Calu3 (cell line): ENCODE results near the gene HIVEP3. TPM values are rescaled to one million over a fixed set of nuclear protein-coding genes. Genes with fewer than 3 reads are reported as not detected.
A peak's percentile ranks its signal among the peaks of the same experiment; 100 is the strongest.

ENCODE experiments used
- BruUV-seq: library from RNA; stranded (reverse); fragments of 400-500 nt; replicated peaks from 2 replicates; lab custom pipeline; 2021; lab: Mats Ljungman, UMichigan
- CTCF ChIA-PET: fragments of 300-600 bp; sonication (Branson Sonifier 250); formaldehyde crosslinking; loops from one replicate; lab custom pipeline; 2022; ENCODE audit warnings: antibody characterized with exemption; lab: Charles Lee
- DNase-seq: peaks from one replicate; pipeline ENCODE4 v3.0.0; 2022
- H3K27ac Mint-ChIP-seq: one replicate; pipeline ENCODE4 v1.8.0; 2022; ENCODE audit warnings: mixed read lengths; ENCODE audit not compliant: unreplicated experiment
- H3K27me3 Mint-ChIP-seq: one replicate; pipeline ENCODE4 v1.8.0; 2022; ENCODE audit warnings: mixed read lengths; ENCODE audit not compliant: unreplicated experiment
- H3K36me3 Mint-ChIP-seq: one replicate; pipeline ENCODE4 v1.8.0; 2022; ENCODE audit warnings: mild to moderate bottlenecking, moderate library complexity, mixed read lengths; ENCODE audit not compliant: insufficient read depth, unreplicated experiment
- H3K4me1 Mint-ChIP-seq: one replicate; pipeline ENCODE4 v1.8.0; 2022; ENCODE audit warnings: mild to moderate bottlenecking, low read depth, mixed read lengths; ENCODE audit not compliant: unreplicated experiment
- H3K4me3 Mint-ChIP-seq: one replicate; pipeline ENCODE4 v1.8.0; 2022; ENCODE audit warnings: mild to moderate bottlenecking, low read depth, moderate library complexity, mixed read lengths; ENCODE audit not compliant: unreplicated experiment
- H3K9me3 Mint-ChIP-seq: one replicate; pipeline ENCODE4 v1.8.0; 2022; ENCODE audit warnings: low read depth, mixed read lengths; ENCODE audit not compliant: unreplicated experiment
- CTCF ChIP-seq: fragments of 200-600 bp; IDR thresholded peaks from one replicate; pipeline ENCODE4 v1.8.0; 2022; ENCODE audit warnings: antibody characterized with exemption; ENCODE audit not compliant: unreplicated experiment
- intact Hi-C: fragments of 100-400 bp; cut with micrococcal nuclease; formaldehyde crosslinking; loops from one replicate; pipeline ENCODE4 v1.10.0; 2022; ENCODE audit not compliant: unreplicated experiment
- total RNA-seq: library from RNA; stranded (reverse); gene quantifications from 2 replicates; pipeline ENCODE4 v1.2.3, GENCODE V29; 2022

The HIVEP3 gene
- total RNA-seq, 1 experiment from 2014 or later, result 9.0 TPM

- H3K27me3 Mint-ChIP-seq, result no peaks in the 10 kb centered on the region
- peaks cover 26% of the 10 kb centered on the region for H3K4me1 Mint-ChIP-seq
- intact Hi-C loops, result no loop called here
- no peak for TF ChIP-seq CTCF
- no peak for DNase-seq
- CTCF ChIA-PET, result no interaction called here
- peaks cover 2% of the 10 kb centered on the region for H3K9me3 Mint-ChIP-seq
- H3K4me3 Mint-ChIP-seq, result no peak overlapping the region
- H3K36me3 Mint-ChIP-seq, result no peaks in the 10 kb centered on the region
- no peak overlapping the region for H3K27ac Mint-ChIP-seq
- BruUV-seq, result no TSS peak
Measured at GRCh38 chr1:41906943-41907342, 11.8 kb downstream of the HIVEP3 start.

GRCh38 chr1:41905093-41905675, 13.5 kb downstream of the HIVEP3 start:
- Mint-ChIP-seq H3K4me1 (peaks cover 38% of the 10 kb centered on the region), H3K36me3 (no peaks in the 10 kb centered on the region), H3K9me3 (peaks cover 2% of the 10 kb centered on the region), H3K27me3 (no peaks in the 10 kb centered on the region), H3K4me3 (no peak overlapping the region), H3K27ac (no peak overlapping the region)
- BruUV-seq, result no TSS peak
- intact Hi-C loops, result no loop called here
- no peak for DNase-seq
- TF ChIP-seq CTCF, result no peak
- CTCF ChIA-PET, result no interaction called here

- no TSS peak for BruUV-seq
- intact Hi-C loops, result no loop called here
- H3K9me3 Mint-ChIP-seq, result peaks cover 1% of the 10 kb centered on the region
- H3K27me3 Mint-ChIP-seq, result no peaks in the 10 kb centered on the region
- CTCF ChIA-PET, result interaction anchor here (1.5 kb wide), 1 partner anchor 12 kb away, joined by 4 read pairs; no protein-coding TSS in a partner anchor
- no peak for TF ChIP-seq CTCF
- DNase-seq, result no peak
- no peaks in the 10 kb centered on the region for H3K36me3 Mint-ChIP-seq
- H3K4me3 Mint-ChIP-seq, result no peak overlapping the region
- peaks cover 40% of the 10 kb centered on the region for H3K4me1 Mint-ChIP-seq
- peak overlapping the region; percentile 58 for H3K27ac Mint-ChIP-seq
Measured at GRCh38 chr1:41902664-41903063, 16.1 kb downstream of the HIVEP3 start.

GRCh38 chr1:41902159-41902577, 16.6 kb downstream of the HIVEP3 start:
- H3K27ac Mint-ChIP-seq, result peak overlapping the region; percentile 58
- H3K4me1 Mint-ChIP-seq, result peaks cover 40% of the 10 kb centered on the region
- no peak overlapping the region for H3K4me3 Mint-ChIP-seq
- intact Hi-C loops, result no loop called here
- no peak for DNase-seq
- TF ChIP-seq CTCF, result no peak
- CTCF ChIA-PET, result interaction anchor here (1.5 kb wide), 1 partner anchor 12 kb away, joined by 4 read pairs; no protein-coding TSS in a partner anchor
- H3K9me3 Mint-ChIP-seq, result no peaks in the 10 kb centered on the region
- H3K36me3 Mint-ChIP-seq, result no peaks in the 10 kb centered on the region
- BruUV-seq, result no TSS peak
- no peaks in the 10 kb centered on the region for H3K27me3 Mint-ChIP-seq
